Measurements from ENCODE around the gene NCR1.
"Not testable (repeated sequence)": the region's sequence is repeated elsewhere in the genome, so short reads cannot be mapped to it uniquely, and the experiment has no call there.

DNA sequence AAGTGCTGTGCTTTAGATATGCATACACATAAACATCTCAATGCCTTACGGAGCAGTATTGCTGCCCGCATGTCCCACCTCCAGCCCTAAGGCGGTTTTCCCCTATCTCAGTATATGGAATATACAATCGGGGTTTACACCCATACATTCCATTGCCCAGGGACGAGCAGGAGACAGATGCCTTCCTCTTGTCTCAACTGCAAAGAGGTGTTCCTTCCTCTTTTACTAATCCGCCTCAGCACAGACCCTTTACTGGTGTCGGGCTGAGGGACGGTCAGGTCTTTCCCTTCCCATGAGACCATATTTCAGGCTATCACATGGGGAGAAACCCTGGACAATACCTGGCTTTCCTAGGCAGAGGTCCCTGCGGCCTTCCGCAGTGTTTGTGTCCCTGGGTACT, 44.6 kb downstream of the NCR1 start:
- not testable (repeated sequence) for TF ChIP-seq CTCF, POLR2A (IDR thresholded peaks at IDR 0.05)

All from lower leg skin (tissue), 3 donors.